ENCODE results near the gene ANXA6.

DNA sequence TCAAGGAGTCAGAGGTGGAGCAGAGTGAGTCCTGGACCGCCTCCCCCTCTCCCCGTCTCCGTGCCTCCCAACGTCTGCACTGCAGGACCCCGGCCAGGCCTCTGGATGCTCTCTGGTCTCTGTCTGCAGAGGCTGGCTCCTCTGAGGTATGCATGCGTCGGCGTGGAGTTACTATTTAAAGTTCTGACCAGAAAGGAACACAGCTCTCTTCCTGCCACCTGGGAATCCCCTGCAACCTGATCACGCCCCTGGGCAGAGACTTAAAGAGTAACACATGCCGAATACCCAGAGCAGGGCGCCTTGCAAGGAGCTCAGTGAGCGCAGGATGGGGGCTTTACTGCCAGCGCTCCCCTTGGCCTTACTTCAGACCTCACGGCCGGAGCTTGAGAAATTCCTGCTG is 16.0 kb downstream of the ANXA6 start:
- no peak for TF ChIP-seq CTCF (tag by site-specific recombination; IDR thresholded peaks at IDR 0.05)
- TF ChIP-seq, protein P1, sequence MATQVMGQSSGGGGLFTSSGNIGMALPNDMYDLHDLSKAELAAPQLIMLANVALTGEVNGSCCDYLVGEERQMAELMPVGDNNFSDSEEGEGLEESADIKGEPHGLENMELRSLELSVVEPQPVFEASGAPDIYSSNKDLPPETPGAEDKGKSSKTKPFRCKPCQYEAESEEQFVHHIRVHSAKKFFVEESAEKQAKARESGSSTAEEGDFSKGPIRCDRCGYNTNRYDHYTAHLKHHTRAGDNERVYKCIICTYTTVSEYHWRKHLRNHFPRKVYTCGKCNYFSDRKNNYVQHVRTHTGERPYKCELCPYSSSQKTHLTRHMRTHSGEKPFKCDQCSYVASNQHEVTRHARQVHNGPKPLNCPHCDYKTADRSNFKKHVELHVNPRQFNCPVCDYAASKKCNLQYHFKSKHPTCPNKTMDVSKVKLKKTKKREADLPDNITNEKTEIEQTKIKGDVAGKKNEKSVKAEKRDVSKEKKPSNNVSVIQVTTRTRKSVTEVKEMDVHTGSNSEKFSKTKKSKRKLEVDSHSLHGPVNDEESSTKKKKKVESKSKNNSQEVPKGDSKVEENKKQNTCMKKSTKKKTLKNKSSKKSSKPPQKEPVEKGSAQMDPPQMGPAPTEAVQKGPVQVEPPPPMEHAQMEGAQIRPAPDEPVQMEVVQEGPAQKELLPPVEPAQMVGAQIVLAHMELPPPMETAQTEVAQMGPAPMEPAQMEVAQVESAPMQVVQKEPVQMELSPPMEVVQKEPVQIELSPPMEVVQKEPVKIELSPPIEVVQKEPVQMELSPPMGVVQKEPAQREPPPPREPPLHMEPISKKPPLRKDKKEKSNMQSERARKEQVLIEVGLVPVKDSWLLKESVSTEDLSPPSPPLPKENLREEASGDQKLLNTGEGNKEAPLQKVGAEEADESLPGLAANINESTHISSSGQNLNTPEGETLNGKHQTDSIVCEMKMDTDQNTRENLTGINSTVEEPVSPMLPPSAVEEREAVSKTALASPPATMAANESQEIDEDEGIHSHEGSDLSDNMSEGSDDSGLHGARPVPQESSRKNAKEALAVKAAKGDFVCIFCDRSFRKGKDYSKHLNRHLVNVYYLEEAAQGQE (tag by site-specific recombination; IDR thresholded peaks at IDR 0.05), result no peak
- no peak for TF ChIP-seq ZNF311 (tag by site-specific recombination; IDR thresholded peaks at IDR 0.05; ENCODE audit: borderline replicate concordance)
- no peak for TF ChIP-seq ZNF184 (tag by site-specific recombination; IDR thresholded peaks at IDR 0.05)
- no peak for TF ChIP-seq ZNF549 (tag by site-specific recombination; IDR thresholded peaks at IDR 0.05)
- TF ChIP-seq ZNF660 (tag by site-specific recombination; IDR thresholded peaks at IDR 0.05), result no peak
- no peak for TF ChIP-seq ZNF26 (tag by site-specific recombination; IDR thresholded peaks at IDR 0.05)
- TF ChIP-seq ZNF324 (tag by site-specific recombination; IDR thresholded peaks at IDR 0.05), result no peak
- TF ChIP-seq ZNF274 (IDR thresholded peaks at IDR 0.05; ENCODE audit: low read length), result no peak
- no peak for TF ChIP-seq ZNF274 (tag by site-specific recombination; IDR thresholded peaks at IDR 0.05; ENCODE audit: borderline replicate concordance)
- no peak for TF ChIP-seq ZNF416 (tag by site-specific recombination; IDR thresholded peaks at IDR 0.05)
- TF ChIP-seq, protein P2, sequence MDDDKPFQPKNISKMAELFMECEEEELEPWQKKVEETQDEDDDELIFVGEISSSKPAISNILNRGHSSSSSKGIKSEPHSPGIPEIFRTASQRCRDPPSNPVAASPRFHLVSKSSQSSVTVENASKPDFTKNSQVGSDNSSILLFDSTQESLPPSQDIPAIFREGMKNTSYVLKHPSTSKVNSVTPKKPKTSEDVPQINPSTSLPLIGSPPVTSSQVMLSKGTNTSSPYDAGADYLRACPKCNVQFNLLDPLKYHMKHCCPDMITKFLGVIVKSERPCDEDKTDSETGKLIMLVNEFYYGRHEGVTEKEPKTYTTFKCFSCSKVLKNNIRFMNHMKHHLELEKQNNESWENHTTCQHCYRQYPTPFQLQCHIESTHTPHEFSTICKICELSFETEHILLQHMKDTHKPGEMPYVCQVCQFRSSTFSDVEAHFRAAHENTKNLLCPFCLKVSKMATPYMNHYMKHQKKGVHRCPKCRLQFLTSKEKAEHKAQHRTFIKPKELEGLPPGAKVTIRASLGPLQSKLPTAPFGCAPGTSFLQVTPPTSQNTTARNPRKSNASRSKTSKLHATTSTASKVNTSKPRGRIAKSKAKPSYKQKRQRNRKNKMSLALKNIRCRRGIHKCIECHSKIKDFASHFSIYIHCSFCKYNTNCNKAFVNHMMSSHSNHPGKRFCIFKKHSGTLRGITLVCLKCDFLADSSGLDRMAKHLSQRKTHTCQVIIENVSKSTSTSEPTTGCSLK (tag by site-specific recombination; IDR thresholded peaks at IDR 0.05), result no peak

Measured in HEK293 (cell line).